Colonic mucosa (tissue), 4 donors: ENCODE data around the gene ZER1. TPM values are rescaled to one million over a fixed set of nuclear protein-coding genes. Genes with fewer than 3 reads are reported as not detected.

Source experiments
- DNase-seq: peaks from one replicate; pipeline ENCODE4 v3.0.0-alpha.2; 2020
- H3K27ac ChIP-seq: fragments of 200-600 bp; one replicate; pipeline ENCODE4 v1.8.0; 2021
- H3K27me3 ChIP-seq: fragments of 200-600 bp; one replicate; pipeline ENCODE4 v1.8.0; 2021
- H3K36me3 ChIP-seq: fragments of 200-600 bp; one replicate; pipeline ENCODE4 v1.8.0; 2021
- H3K4me1 ChIP-seq: fragments of 200-600 bp; one replicate; pipeline ENCODE4 v1.8.0; 2021; ENCODE audit warnings: mild to moderate bottlenecking
- H3K4me3 ChIP-seq: fragments of 200-600 bp; one replicate; pipeline ENCODE4 v1.8.0; 2021
- H3K9ac ChIP-seq, 2 donors: one replicate each; pipeline ENCODE4 v1.7.0; 2013; ENCODE audit warnings: control low read depth in 2 of 2, low read depth in 2 of 2, low read length in 2 of 2
- H3K9me3 ChIP-seq: fragments of 200-600 bp; one replicate; pipeline ENCODE4 v1.8.0; 2021
- CTCF ChIP-seq: fragments of 200-600 bp; IDR thresholded peaks from one replicate; pipeline ENCODE4 v1.8.0; 2022; ENCODE audit warnings: antibody characterized with exemption, mild to moderate bottlenecking
- intact Hi-C: fragments of 100-400 bp; cut with DNase I; formaldehyde crosslinking; loops from one replicate; pipeline ENCODE4 v1.14.1; 2022
- total RNA-seq, 2 donors: library from RNA; stranded (reverse); fragmentation: NEBNext Ultra II Directional in 1 of 2; extraction: Animal tissue kit (Norgen Biotek cat#: 25700) in 1 of 2; gene quantifications; one replicate each; pipeline ENCODE4 v1.2.1, GENCODE V29; 2021
- donor health status: healthy.
- donor health status: DM: no; HTN: no; CAD: no.
- donor health status: DM: no; HTN: no; CAD: no.

The ZER1 gene
- total RNA-seq, 2 donors from 2014 or later: 35.1 to 54.7 TPM

DNA sequence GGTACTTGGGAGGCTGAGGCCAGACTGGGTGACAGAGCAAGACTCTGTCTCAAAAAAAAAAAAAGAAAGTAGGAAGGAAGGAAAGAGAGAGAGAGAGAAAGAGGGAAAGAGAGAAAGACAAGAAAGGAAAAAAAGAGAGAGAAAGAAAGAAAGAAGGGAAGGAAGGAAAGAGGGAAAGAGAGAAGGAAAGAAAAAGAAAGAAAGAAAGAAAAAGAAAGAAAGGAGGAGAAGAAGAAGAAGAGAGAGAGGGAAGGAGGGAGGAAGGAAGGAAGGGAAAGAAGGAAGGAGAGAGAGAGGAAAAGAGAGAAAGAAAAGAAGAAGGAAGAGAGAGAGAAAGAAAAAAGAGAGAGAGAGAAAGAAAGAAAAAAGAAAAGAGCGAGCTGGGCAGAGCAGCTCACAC lies 3.1 kb upstream of the ZER1 start:
- Histone ChIP-seq H3K9ac (no peak overlapping the region), H3K9me3 (no peaks in the 10 kb centered on the region), H3K4me3 (no peak overlapping the region), H3K4me1 (peaks cover 10% of the 10 kb centered on the region), H3K36me3 (no peaks in the 10 kb centered on the region), H3K27ac (no peak overlapping the region), H3K27me3 (no peaks in the 10 kb centered on the region)
- no peak for TF ChIP-seq CTCF
- intact Hi-C loops: no loop called here
- no peak for DNase-seq

GRCh38 chr9:128773049-128773448 lies 1.3 kb upstream of the ZER1 start:
- no peak overlapping the region for H3K9ac ChIP-seq
- no peaks in the 10 kb centered on the region for H3K27me3 ChIP-seq
- no peaks in the 10 kb centered on the region for H3K36me3 ChIP-seq
- intact Hi-C loops: no loop called here
- no peak overlapping the region for H3K4me3 ChIP-seq
- H3K27ac ChIP-seq: no peak overlapping the region
- H3K9me3 ChIP-seq: no peaks in the 10 kb centered on the region
- no peak for TF ChIP-seq CTCF
- peaks cover 10% of the 10 kb centered on the region for H3K4me1 ChIP-seq
- DNase-seq: no peak

DNA sequence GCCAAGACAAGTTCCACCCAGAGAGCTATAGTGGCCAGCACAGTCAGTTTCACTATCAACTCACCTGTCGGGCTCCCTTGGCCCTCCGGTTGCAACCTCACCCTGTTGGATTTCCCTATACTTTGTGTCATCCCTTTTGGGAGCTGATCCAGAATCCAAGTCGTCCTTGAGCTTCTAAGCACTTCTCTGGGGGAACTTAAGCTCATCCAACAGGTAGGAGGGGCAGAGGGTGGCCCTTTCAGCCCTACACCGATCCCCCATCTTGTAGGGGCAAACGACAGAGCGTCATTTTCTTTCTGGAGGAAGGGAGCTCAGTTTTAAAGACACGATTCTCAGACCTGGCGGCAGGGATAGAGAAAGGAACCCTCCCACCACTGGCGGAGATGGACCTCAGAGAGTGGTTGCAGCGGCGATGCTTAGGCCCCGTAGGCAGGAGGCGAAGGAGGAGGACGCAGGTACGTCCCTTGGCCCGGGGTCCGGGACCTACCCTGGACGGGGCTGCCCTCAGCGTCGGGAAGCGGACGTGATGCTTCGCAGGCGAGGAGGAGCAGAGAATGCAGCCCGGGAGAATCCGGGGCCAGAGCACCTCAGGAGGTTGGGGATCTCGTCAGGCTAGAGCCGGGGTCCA lies 519 bp downstream of the ZER1 start:
- Histone ChIP-seq H3K36me3 (no peaks in the 10 kb centered on the region), H3K4me1 (peaks cover 10% of the 10 kb centered on the region), H3K9ac (peak overlapping the region; percentile 99), H3K9me3 (no peaks in the 10 kb centered on the region), H3K27ac (peak overlapping the region; percentile 92), H3K27me3 (no peaks in the 10 kb centered on the region), H3K4me3 (peak overlapping the region; percentile 91)
- intact Hi-C loops: no loop called here
- no peak for TF ChIP-seq CTCF
- DNase-seq: peak; percentile 44

DNA sequence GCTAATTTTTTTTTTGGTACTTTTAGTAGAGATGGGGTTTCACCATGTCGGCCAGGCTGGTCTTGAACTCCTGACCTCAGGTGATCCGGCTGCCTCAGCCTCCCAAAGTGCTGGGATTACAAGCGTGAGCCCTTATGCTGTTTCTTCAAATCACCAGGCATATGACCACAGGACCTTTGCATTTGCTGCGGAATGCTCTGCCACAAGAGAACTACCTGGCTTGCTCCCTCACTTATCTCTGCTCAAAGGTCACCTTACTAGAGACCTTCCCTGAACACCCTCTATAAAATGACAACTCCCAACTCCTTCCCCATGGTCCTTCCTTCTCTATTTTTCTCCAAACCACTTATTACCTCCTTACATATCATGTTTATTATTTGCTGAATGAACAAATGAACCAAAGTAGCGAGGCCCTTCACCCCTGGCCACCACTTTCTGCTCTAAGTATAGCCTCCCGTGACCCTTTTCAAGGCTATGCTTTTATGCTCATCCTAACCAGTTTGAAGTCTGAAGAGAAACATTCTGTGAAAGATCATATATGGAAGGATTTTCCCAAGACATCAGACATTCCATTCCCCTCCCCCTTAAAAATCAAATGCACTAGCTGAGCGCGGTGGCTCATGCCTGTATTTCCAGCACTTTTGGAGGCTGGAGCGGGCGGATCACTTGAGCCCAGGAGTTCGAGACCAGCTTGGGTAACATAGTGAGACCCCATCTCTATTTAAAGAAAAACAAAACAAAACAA lies 1.3 kb downstream of the ZER1 start:
- H3K4me3 ChIP-seq: peak overlapping the region; percentile 91
- intact Hi-C loops: no loop called here
- H3K27me3 ChIP-seq: no peaks in the 10 kb centered on the region
- no peaks in the 10 kb centered on the region for H3K36me3 ChIP-seq
- no peaks in the 10 kb centered on the region for H3K9me3 ChIP-seq
- no peak for TF ChIP-seq CTCF
- H3K27ac ChIP-seq: peak overlapping the region; percentile 92
- DNase-seq: no peak
- peaks cover 10% of the 10 kb centered on the region for H3K4me1 ChIP-seq
- H3K9ac ChIP-seq: peak overlapping the region; percentile 99

DNA sequence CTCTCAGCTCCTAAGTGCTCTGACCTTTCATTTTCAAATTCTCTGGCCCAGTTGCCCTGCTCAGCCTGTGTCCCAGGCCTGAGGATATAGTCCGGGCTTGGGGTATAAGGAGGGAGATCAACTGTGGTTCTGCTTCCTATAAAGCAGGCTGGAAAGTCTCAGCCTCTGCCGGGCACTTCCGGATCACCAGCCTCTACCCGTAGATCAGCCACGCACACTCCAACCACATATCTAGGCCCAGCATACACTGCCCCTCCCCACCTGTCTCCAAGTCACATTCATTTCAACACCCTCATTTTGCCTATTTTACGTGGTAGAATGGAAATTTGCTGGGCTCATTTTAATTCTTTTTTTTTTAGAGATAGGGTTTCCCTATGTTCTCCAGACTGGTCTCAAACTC lies 3.1 kb downstream of the ZER1 start:
- DNase-seq: no peak
- no peak overlapping the region for H3K4me3 ChIP-seq
- H3K27ac ChIP-seq: no peak overlapping the region
- no peaks in the 10 kb centered on the region for H3K36me3 ChIP-seq
- H3K4me1 ChIP-seq: peaks cover 10% of the 10 kb centered on the region
- TF ChIP-seq CTCF: no peak
- intact Hi-C loops: no loop called here
- no peak overlapping the region for H3K9ac ChIP-seq
- no peaks in the 10 kb centered on the region for H3K9me3 ChIP-seq
- H3K27me3 ChIP-seq: no peaks in the 10 kb centered on the region
